ENCODE measurements around the gene PTBP3.

The PTBP3 gene

DNA sequence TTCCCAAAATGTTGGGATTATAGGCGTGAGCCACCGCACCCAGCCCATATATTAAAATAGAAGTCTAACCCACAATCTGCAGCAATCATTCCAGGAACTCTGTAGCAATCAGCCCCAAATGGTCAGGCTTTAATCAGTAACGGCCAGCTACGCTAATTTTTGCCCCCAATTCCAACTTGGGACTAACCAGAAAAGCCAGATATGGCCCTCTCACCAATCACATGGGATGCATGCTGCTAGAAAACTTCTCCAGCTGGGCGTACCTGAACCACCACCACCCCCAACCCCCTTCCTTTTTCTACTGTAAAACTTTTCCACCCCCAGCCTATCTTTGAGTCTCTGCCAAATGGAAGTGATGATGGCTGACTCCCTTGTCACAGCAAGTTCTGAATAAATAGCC, 162.5 kb downstream of the PTBP3 start:
- no peak overlapping the region for H3K4me3 ChIP-seq (ENCODE audit: low read depth in 1 of 2, low read length in 1 of 2)
- H3K9me3 ChIP-seq = no peaks in the 10 kb centered on the region
- H3K36me3 ChIP-seq = no peaks in the 10 kb centered on the region
- H3K27ac ChIP-seq = no peak overlapping the region
- peaks cover 19 to 32% of the 10 kb centered on the region in 2 experiments for H3K4me1 ChIP-seq (ENCODE audit: control insufficient read depth in 1 of 2, insufficient read depth in 1 of 2, low read depth in 1 of 2, low read length in 1 of 2)
- no peaks in the 10 kb centered on the region for H3K27me3 ChIP-seq
- TF ChIP-seq, protein P1, sequence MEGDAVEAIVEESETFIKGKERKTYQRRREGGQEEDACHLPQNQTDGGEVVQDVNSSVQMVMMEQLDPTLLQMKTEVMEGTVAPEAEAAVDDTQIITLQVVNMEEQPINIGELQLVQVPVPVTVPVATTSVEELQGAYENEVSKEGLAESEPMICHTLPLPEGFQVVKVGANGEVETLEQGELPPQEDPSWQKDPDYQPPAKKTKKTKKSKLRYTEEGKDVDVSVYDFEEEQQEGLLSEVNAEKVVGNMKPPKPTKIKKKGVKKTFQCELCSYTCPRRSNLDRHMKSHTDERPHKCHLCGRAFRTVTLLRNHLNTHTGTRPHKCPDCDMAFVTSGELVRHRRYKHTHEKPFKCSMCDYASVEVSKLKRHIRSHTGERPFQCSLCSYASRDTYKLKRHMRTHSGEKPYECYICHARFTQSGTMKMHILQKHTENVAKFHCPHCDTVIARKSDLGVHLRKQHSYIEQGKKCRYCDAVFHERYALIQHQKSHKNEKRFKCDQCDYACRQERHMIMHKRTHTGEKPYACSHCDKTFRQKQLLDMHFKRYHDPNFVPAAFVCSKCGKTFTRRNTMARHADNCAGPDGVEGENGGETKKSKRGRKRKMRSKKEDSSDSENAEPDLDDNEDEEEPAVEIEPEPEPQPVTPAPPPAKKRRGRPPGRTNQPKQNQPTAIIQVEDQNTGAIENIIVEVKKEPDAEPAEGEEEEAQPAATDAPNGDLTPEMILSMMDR (IDR thresholded peaks at IDR 0.05) = no peak

DNA sequence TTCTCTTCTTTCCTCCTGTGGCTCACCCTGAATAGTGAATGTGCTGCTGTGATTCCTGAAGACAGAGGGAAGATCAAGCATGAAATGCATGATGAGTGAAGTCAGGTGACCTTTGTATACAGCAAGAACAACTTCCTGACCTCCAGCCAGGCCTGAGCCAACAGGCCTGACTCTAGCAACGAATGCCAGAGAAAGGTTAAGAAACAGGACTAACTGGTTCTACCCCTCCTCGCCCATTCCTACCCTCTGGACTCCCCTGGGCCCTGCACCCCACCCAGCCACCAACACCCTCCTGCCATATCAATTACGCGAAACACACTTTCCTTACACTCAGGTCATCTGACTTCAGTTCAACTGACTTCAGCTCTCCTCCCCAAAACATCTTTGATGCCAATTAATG, 163.2 kb downstream of the PTBP3 start:
- Histone ChIP-seq H3K27ac (no peak overlapping the region), H3K36me3 (no peaks in the 10 kb centered on the region), H3K4me1 (ENCODE audit: control insufficient read depth in 1 of 2, insufficient read depth in 1 of 2, low read depth in 1 of 2, low read length in 1 of 2) (peaks cover 15 to 29% of the 10 kb centered on the region in 2 experiments), H3K4me3 (ENCODE audit: low read depth in 1 of 2, low read length in 1 of 2) (no peak overlapping the region), H3K9me3 (no peaks in the 10 kb centered on the region), H3K27me3 (no peaks in the 10 kb centered on the region)
- TF ChIP-seq, protein P1 (IDR thresholded peaks at IDR 0.05) = no peak

GRCh38 chr9:112169368-112169767, 164.1 kb downstream of the PTBP3 start:
- Histone ChIP-seq H3K36me3 (no peaks in the 10 kb centered on the region), H3K4me3 (ENCODE audit: low read depth in 1 of 2, low read length in 1 of 2) (no peak overlapping the region), H3K27me3 (no peaks in the 10 kb centered on the region), H3K27ac (no peak overlapping the region), H3K4me1 (ENCODE audit: control insufficient read depth in 1 of 2, insufficient read depth in 1 of 2, low read depth in 1 of 2, low read length in 1 of 2) (peaks cover 14 to 24% of the 10 kb centered on the region in 2 experiments), H3K9me3 (no peaks in the 10 kb centered on the region)
- TF ChIP-seq, protein P1 (IDR thresholded peaks at IDR 0.05) = no peak

GRCh38 chr9:112168197-112168596, 165.2 kb downstream of the PTBP3 start:
- Histone ChIP-seq H3K36me3 (no peaks in the 10 kb centered on the region), H3K4me1 (ENCODE audit: control insufficient read depth in 1 of 2, insufficient read depth in 1 of 2, low read depth in 1 of 2, low read length in 1 of 2) (peaks cover 5 to 17% of the 10 kb centered on the region in 2 experiments), H3K4me3 (ENCODE audit: low read depth in 1 of 2, low read length in 1 of 2) (no peak overlapping the region), H3K9me3 (no peaks in the 10 kb centered on the region), H3K27ac (no peak overlapping the region), H3K27me3 (no peaks in the 10 kb centered on the region)
- TF ChIP-seq, protein P1 (IDR thresholded peaks at IDR 0.05) = no peak
